DND-41 (cell line): Measurements from ENCODE around the gene CD207.

ENCODE experiments used
- ATAC-seq: fragments of 200-7000 bp; cut with Tn5 transposase; 3 replicates; pipeline ENCODE4 v1.9.1; 2021; ENCODE audit warnings: low read depth; ENCODE audit not compliant: insufficient read depth
- DNase-seq: peaks from one replicate; pipeline ENCODE4 v3.0.0-alpha.2; 2020
- H2AFZ ChIP-seq: 2 replicates; pipeline ENCODE4 v1.6.0; 2012; ENCODE audit warnings: low read depth, low read length
- H3K27ac ChIP-seq: 2 replicates; pipeline ENCODE4 v1.5.1; 2012; ENCODE audit warnings: low read length, inconsistent platforms
- H3K27me3 ChIP-seq: fragments of 200-600 bp; sonication (generic); 2 replicates; pipeline ENCODE4 v1.6.0; 2012; ENCODE audit warnings: low read length, mild to moderate bottlenecking, inconsistent platforms; ENCODE audit not compliant: insufficient read depth, poor library complexity
- H3K36me3 ChIP-seq: 2 replicates; pipeline ENCODE4 v1.5.1; 2012; ENCODE audit warnings: low read length, inconsistent platforms; ENCODE audit not compliant: insufficient read depth
- H3K4me1 ChIP-seq: 2 replicates; pipeline ENCODE4 v1.5.1; 2012; ENCODE audit warnings: mild to moderate bottlenecking, low read length; ENCODE audit not compliant: insufficient read depth
- H3K4me2 ChIP-seq: 2 replicates; pipeline ENCODE4 v1.6.0; 2012; ENCODE audit warnings: mild to moderate bottlenecking, moderate library complexity, low read length, inconsistent platforms; ENCODE audit not compliant: insufficient read depth
- H3K4me3 ChIP-seq, 2 experiments: fragments of 200-600 bp in 1 of 2; shearing (Covaris generic) in 1 of 2; 2 replicates each; pipeline ENCODE4 v1.5.1; 2012 to 2016; ENCODE audit warnings: inconsistent platforms in 2 of 2, low read length in 2 of 2, mild to moderate bottlenecking in 2 of 2, low read depth in 1 of 2, moderate library complexity in 1 of 2
- H3K79me2 ChIP-seq: 2 replicates; pipeline ENCODE4 v1.6.0; 2012; ENCODE audit warnings: low read length, inconsistent platforms; ENCODE audit not compliant: insufficient read depth
- H3K9ac ChIP-seq: 2 replicates; pipeline ENCODE4 v1.6.0; 2012; ENCODE audit warnings: low read depth, mild to moderate bottlenecking, inconsistent platforms, low read length, moderate library complexity
- H3K9me3 ChIP-seq: 2 replicates; pipeline ENCODE4 v1.5.1; 2012; ENCODE audit warnings: low read length, moderate library complexity, mild to moderate bottlenecking, inconsistent platforms; ENCODE audit not compliant: insufficient read depth, severe bottlenecking
- H4K20me1 ChIP-seq: 2 replicates; pipeline ENCODE4 v1.6.0; 2012; ENCODE audit warnings: low read length; ENCODE audit not compliant: insufficient read depth
- EZH2 ChIP-seq: IDR thresholded peaks from 3 replicates; pipeline ENCODE4 v1.6.1; 2012; ENCODE audit warnings: borderline replicate concordance, low read depth, mild to moderate bottlenecking, moderate library complexity, low read length, inconsistent platforms; ENCODE audit not compliant: severe bottlenecking
- TF ChIP-seq, protein P1 (sequence below): IDR thresholded peaks from 2 replicates; pipeline ENCODE4 v1.5.1; 2012; ENCODE audit warnings: borderline replicate concordance, low read length, moderate library complexity, mild to moderate bottlenecking; ENCODE audit not compliant: poor library complexity, severe bottlenecking; ENCODE audit errors: extremely low read depth

CD207 gene

DNA sequence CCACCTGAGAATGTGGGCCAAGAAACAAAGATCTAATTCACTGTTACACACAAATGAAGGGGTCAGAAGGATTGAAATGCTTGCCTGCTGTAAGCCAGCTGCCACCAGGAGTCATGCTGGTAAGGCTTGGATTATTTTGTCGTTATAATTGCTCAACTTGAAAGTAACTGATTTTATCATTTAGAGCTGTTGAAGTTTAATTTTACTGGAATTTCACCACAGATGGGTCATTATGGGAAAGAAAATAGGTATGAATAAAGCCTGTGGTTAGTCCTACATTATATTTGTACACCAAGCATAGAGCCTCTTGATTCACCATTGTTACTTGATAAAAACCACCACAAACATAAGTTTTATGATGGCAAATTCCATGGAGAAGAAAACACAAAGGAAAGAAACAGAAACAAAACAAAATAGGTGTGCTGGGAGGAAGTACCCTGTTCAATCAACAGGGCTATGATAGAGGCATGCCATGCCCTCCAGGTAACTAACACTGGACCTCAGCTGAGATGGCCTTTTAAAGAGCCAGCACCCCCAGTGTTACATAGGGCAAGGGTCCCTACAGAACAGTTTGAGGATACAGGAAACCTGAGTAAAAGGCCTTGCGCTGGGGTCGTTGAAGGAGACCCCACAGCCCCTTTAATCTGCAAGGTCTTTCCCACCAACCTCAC, 18.2 kb downstream of the CD207 start:
- DNase-seq (no peak), ATAC-seq (no peak)
- Histone ChIP-seq H3K36me3 (no peaks in the 10 kb centered on the region), H3K9me3 (no peaks in the 10 kb centered on the region), H3K9ac (no peak overlapping the region), H3K4me2 (no peak overlapping the region), H4K20me1 (no peaks in the 10 kb centered on the region), H3K27ac (no peak overlapping the region), H3K4me1 (no peaks in the 10 kb centered on the region), H3K27me3 (peaks cover 35% of the 10 kb centered on the region), H3K79me2 (no peaks in the 10 kb centered on the region), H2AFZ (no peak overlapping the region), H3K4me3 (no peak overlapping the region)
- no peak for TF ChIP-seq EZH2
- TF ChIP-seq, protein P1, sequence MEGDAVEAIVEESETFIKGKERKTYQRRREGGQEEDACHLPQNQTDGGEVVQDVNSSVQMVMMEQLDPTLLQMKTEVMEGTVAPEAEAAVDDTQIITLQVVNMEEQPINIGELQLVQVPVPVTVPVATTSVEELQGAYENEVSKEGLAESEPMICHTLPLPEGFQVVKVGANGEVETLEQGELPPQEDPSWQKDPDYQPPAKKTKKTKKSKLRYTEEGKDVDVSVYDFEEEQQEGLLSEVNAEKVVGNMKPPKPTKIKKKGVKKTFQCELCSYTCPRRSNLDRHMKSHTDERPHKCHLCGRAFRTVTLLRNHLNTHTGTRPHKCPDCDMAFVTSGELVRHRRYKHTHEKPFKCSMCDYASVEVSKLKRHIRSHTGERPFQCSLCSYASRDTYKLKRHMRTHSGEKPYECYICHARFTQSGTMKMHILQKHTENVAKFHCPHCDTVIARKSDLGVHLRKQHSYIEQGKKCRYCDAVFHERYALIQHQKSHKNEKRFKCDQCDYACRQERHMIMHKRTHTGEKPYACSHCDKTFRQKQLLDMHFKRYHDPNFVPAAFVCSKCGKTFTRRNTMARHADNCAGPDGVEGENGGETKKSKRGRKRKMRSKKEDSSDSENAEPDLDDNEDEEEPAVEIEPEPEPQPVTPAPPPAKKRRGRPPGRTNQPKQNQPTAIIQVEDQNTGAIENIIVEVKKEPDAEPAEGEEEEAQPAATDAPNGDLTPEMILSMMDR = no peak

DNA sequence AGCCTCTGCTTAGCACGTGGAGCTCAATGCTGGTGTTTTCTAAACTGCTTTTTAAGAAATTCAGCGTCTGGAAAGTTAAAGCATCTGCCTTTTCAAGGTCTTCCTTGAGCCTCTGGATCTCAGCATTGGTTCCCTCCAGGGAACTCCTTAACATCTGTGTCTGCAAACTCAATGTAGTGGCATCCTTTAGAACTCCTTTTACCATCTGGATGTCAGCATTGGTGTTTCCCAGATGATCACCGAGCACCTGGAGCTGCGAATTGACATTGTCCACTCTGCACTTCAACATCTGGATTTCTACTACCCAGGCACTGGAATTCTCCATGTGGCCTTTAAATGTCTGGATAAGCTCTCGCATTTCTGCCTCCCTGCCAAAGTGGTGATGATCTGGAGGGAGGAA, 18.9 kb downstream of the CD207 start:
- Histone ChIP-seq H2AFZ (no peak overlapping the region), H3K4me3 (no peak overlapping the region), H3K27ac (no peak overlapping the region), H4K20me1 (no peaks in the 10 kb centered on the region), H3K9ac (no peak overlapping the region), H3K36me3 (no peaks in the 10 kb centered on the region), H3K9me3 (no peaks in the 10 kb centered on the region), H3K4me1 (no peaks in the 10 kb centered on the region), H3K27me3 (peaks cover 29% of the 10 kb centered on the region), H3K4me2 (no peak overlapping the region), H3K79me2 (no peaks in the 10 kb centered on the region)
- TF ChIP-seq, protein P1 = no peak
- TF ChIP-seq EZH2 = no peak
- ATAC-seq (no peak), DNase-seq (no peak)

DNA sequence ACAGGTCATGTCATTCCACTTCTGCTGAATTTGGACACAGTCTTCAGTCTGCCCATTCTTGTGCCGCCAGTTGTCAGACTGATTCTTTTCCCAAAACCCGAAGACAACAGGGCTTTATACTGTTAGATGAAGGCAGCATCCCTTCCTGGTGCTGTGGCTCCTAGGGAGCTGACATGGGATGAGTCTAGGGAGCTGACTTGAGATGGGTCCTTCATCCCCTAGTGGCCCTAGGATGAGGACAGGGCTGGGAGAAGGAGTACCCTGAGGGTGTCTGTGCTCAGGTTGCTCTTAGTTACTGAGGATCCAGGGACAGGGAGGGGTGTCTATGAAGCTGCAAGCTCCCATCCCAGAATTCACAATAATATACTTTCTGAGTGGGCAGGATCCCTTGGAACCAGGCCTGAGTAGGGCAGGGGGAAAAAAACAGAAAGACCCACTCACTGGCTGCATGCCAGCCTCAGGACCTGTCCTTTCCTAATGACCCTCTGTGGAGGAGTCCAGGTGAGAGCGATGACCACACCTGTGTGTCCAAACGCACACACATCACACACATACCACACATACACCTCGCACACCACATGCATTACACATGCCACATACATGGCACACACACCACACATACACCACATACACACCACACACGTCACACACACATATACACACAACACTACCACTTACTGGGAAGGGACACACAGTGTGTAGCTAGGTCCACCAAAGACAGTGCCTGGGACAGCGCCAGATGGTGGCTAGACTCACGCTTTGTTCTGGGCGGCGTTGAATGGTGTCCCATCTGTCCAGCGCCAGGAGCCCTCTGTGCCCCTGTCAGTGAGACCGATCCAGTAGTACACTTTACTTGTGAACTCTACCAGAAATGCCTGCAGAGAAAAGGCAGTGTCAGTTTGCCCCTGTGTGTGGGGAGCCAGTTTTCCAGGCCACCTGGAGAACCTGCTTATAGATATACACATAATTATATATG, 26.3 kb downstream of the CD207 start:
- TF ChIP-seq EZH2 = no peak
- TF ChIP-seq, protein P1 = no peak
- Histone ChIP-seq H3K4me1 (no peaks in the 10 kb centered on the region), H3K9ac (no peak overlapping the region), H4K20me1 (no peaks in the 10 kb centered on the region), H3K9me3 (no peaks in the 10 kb centered on the region), H3K4me3 (no peak overlapping the region), H2AFZ (no peak overlapping the region), H3K27ac (no peak overlapping the region), H3K79me2 (no peaks in the 10 kb centered on the region), H3K36me3 (no peaks in the 10 kb centered on the region), H3K4me2 (no peak overlapping the region), H3K27me3 (peaks cover 4% of the 10 kb centered on the region)
- no peak for DNase-seq
- no peak for ATAC-seq
